Measurements from ENCODE around the gene SLC6A13. TPM values are rescaled to one million over a fixed set of nuclear protein-coding genes. Genes with fewer than 3 reads are reported as not detected.
A peak's percentile ranks its signal among the peaks of the same experiment; 100 is the strongest.
"Not testable (repeated sequence)": the region's sequence is repeated elsewhere in the genome, so short reads cannot be mapped to it uniquely, and the experiment has no call there.

Gene SLC6A13
- total RNA-seq, 1 experiment from 2014 or later = not detected

GRCh38 chr12:193261-193660 is 69.4 kb downstream of the SLC6A13 start:
- no peak for DNase-seq (ENCODE audit: low read depth)
- in situ Hi-C loops (cut with HindIII; ENCODE audit: low pct_unique_long_range_greater_than_20kb, low sequenced_read_pairs) = no loop called here

GRCh38 chr12:191541-191940 is 71.1 kb downstream of the SLC6A13 start:
- DNase-seq (ENCODE audit: low read depth) = no peak
- in situ Hi-C loops (cut with HindIII; ENCODE audit: low pct_unique_long_range_greater_than_20kb, low sequenced_read_pairs) = no loop called here

- DNase-seq (ENCODE audit: low read depth) = no peak
- in situ Hi-C loops (cut with HindIII; ENCODE audit: low pct_unique_long_range_greater_than_20kb, low sequenced_read_pairs) = no loop called here
Measured at GRCh38 chr12:190881-191280, 71.8 kb downstream of the SLC6A13 start.

- DNase-seq (ENCODE audit: low read depth) = no peak
- in situ Hi-C loops (cut with HindIII; ENCODE audit: low pct_unique_long_range_greater_than_20kb, low sequenced_read_pairs) = no loop called here
Measured at GRCh38 chr12:189622-189962, 73.0 kb downstream of the SLC6A13 start.

- DNase-seq (ENCODE audit: low read depth) = peak; percentile 42
- in situ Hi-C loops (cut with HindIII; ENCODE audit: low pct_unique_long_range_greater_than_20kb, low sequenced_read_pairs) = no loop called here
Measured at GRCh38 chr12:188910-189621, 73.6 kb downstream of the SLC6A13 start.

- in situ Hi-C loops (cut with HindIII; ENCODE audit: low pct_unique_long_range_greater_than_20kb, low sequenced_read_pairs); DNase-seq (ENCODE audit: low read depth): not testable (repeated sequence)
Measured at GRCh38 chr12:187986-188909, 74.4 kb downstream of the SLC6A13 start.

- in situ Hi-C loops (cut with HindIII; ENCODE audit: low pct_unique_long_range_greater_than_20kb, low sequenced_read_pairs) = no loop called here
- no peak for DNase-seq (ENCODE audit: low read depth)
Measured at GRCh38 chr12:186006-186625, 76.5 kb downstream of the SLC6A13 start.

GRCh38 chr12:185576-185955 is 77.1 kb downstream of the SLC6A13 start:
- DNase-seq (ENCODE audit: low read depth) = no peak
- in situ Hi-C loops (cut with HindIII; ENCODE audit: low pct_unique_long_range_greater_than_20kb, low sequenced_read_pairs) = no loop called here

GRCh38 chr12:184811-185575 is 77.6 kb downstream of the SLC6A13 start:
- in situ Hi-C loops (cut with HindIII; ENCODE audit: low pct_unique_long_range_greater_than_20kb, low sequenced_read_pairs) = no loop called here
- DNase-seq (ENCODE audit: low read depth) = no peak

- in situ Hi-C loops (cut with HindIII; ENCODE audit: low pct_unique_long_range_greater_than_20kb, low sequenced_read_pairs) = no loop called here
- DNase-seq (ENCODE audit: low read depth) = peak; percentile 27
Measured at GRCh38 chr12:182381-182892, 80.2 kb downstream of the SLC6A13 start.

- in situ Hi-C loops (cut with HindIII; ENCODE audit: low pct_unique_long_range_greater_than_20kb, low sequenced_read_pairs) = no loop called here
- DNase-seq (ENCODE audit: low read depth) = no peak
Measured at GRCh38 chr12:181921-182320, 80.7 kb downstream of the SLC6A13 start.

GRCh38 chr12:180445-180844 is 82.2 kb downstream of the SLC6A13 start:
- DNase-seq (ENCODE audit: low read depth) = no peak
- in situ Hi-C loops (cut with HindIII; ENCODE audit: low pct_unique_long_range_greater_than_20kb, low sequenced_read_pairs) = no loop called here

GRCh38 chr12:179885-180284 is 82.8 kb downstream of the SLC6A13 start:
- in situ Hi-C loops (cut with HindIII; ENCODE audit: low pct_unique_long_range_greater_than_20kb, low sequenced_read_pairs) = no loop called here
- DNase-seq (ENCODE audit: low read depth) = no peak

- no peak for DNase-seq (ENCODE audit: low read depth)
- in situ Hi-C loops (cut with HindIII; ENCODE audit: low pct_unique_long_range_greater_than_20kb, low sequenced_read_pairs) = no loop called here
Measured at GRCh38 chr12:179131-179884, 83.3 kb downstream of the SLC6A13 start.

- no peak for DNase-seq (ENCODE audit: low read depth)
- in situ Hi-C loops (cut with HindIII; ENCODE audit: low pct_unique_long_range_greater_than_20kb, low sequenced_read_pairs) = no loop called here
Measured at GRCh38 chr12:178829-179109, 83.9 kb downstream of the SLC6A13 start.

- DNase-seq (ENCODE audit: low read depth) = no peak
- in situ Hi-C loops (cut with HindIII; ENCODE audit: low pct_unique_long_range_greater_than_20kb, low sequenced_read_pairs) = no loop called here
Measured at GRCh38 chr12:177980-178828, 84.4 kb downstream of the SLC6A13 start.

- in situ Hi-C loops (cut with HindIII; ENCODE audit: low pct_unique_long_range_greater_than_20kb, low sequenced_read_pairs) = no loop called here
Measured at GRCh38 chr12:177336-177979, 85.2 kb downstream of the SLC6A13 start.

More at GRCh38 chr12:177336-177979, 85.2 kb downstream of the SLC6A13 start:
- DNase-seq (ENCODE audit: low read depth) = no peak

Data from Caki2 (cell line).